H9 (cell line): ENCODE measurements around the gene MPC1. TPM values are rescaled to one million over a fixed set of nuclear protein-coding genes. Genes with fewer than 3 reads are reported as not detected.
A peak's percentile ranks its signal among the peaks of the same experiment; 100 is the strongest.

Source experiments
- DNase-seq: peaks from one replicate; pipeline ENCODE4 v3.0.0-alpha.2; 2017
- H2AFZ ChIP-seq: one replicate; pipeline ENCODE4 v1.6.1; 2013; ENCODE audit warnings: mild to moderate bottlenecking, low read length, control low read depth, moderate library complexity
- H2AK5ac ChIP-seq: 2 replicates; pipeline ENCODE4 v1.6.1; 2013; ENCODE audit warnings: low read length, control low read depth, mixed read lengths; ENCODE audit not compliant: insufficient read length
- H2BK120ac ChIP-seq: one replicate; pipeline ENCODE4 v1.6.1; 2013; ENCODE audit warnings: low read depth, mild to moderate bottlenecking, low read length, control low read depth, inconsistent platforms; ENCODE audit not compliant: poor library complexity, severe bottlenecking
- H2BK12ac ChIP-seq: 2 replicates; pipeline ENCODE4 v1.6.1; 2013; ENCODE audit warnings: low read length, control low read depth, mixed read lengths, low read depth; ENCODE audit not compliant: insufficient read length
- H2BK15ac ChIP-seq: 2 replicates; pipeline ENCODE4 v1.6.1; 2013; ENCODE audit warnings: low read depth, low read length, control low read depth
- H2BK20ac ChIP-seq: one replicate; pipeline ENCODE4 v1.6.1; 2013; ENCODE audit warnings: low read depth, mild to moderate bottlenecking, low read length, control low read depth, inconsistent platforms; ENCODE audit not compliant: poor library complexity, severe bottlenecking
- H2BK5ac ChIP-seq: 2 replicates; pipeline ENCODE4 v1.6.1; 2013; ENCODE audit warnings: low read length, control low read depth, mixed read lengths; ENCODE audit not compliant: insufficient read length
- H3K14ac ChIP-seq: 2 replicates; pipeline ENCODE4 v1.6.1; 2013; ENCODE audit warnings: low read length, control low read depth; ENCODE audit not compliant: insufficient read depth
- H3K18ac ChIP-seq: 2 replicates; pipeline ENCODE4 v1.6.1; 2013; ENCODE audit warnings: low read depth, mild to moderate bottlenecking, mixed read lengths, low read length, control low read depth; ENCODE audit not compliant: insufficient read length
- H3K23ac ChIP-seq: 2 replicates; pipeline ENCODE4 v1.6.1; 2013; ENCODE audit warnings: low read length, control low read depth, mixed read lengths, low read depth; ENCODE audit not compliant: insufficient read length
- H3K23me2 ChIP-seq: 2 replicates; pipeline ENCODE4 v1.6.1; 2013; ENCODE audit warnings: low read depth, mild to moderate bottlenecking, mixed read lengths, low read length, control low read depth; ENCODE audit not compliant: insufficient read length, poor library complexity, severe bottlenecking
- H3K27ac ChIP-seq: 2 replicates; pipeline ENCODE4 v1.5.1; 2013; ENCODE audit warnings: low read length, control low read depth, mixed read lengths, low read depth; ENCODE audit not compliant: insufficient read length
- H3K27me3 ChIP-seq: 2 replicates; pipeline ENCODE4 v1.6.1; 2013; ENCODE audit warnings: low read length, control low read depth, inconsistent platforms; ENCODE audit not compliant: insufficient read depth
- H3K4ac ChIP-seq: 2 replicates; pipeline ENCODE4 v1.6.1; 2013; ENCODE audit warnings: low read depth, mild to moderate bottlenecking, control low read depth, inconsistent platforms, low read length, moderate library complexity
- H3K4me1 ChIP-seq: 2 replicates; pipeline ENCODE4 v1.6.1; 2013; ENCODE audit warnings: low read length, control low read depth, inconsistent platforms; ENCODE audit not compliant: insufficient read depth
- H3K4me2 ChIP-seq: 2 replicates; pipeline ENCODE4 v1.6.1; 2013; ENCODE audit warnings: low read length, control low read depth, mixed read lengths; ENCODE audit not compliant: insufficient read length, insufficient read depth
- H3K56ac ChIP-seq: 2 replicates; pipeline ENCODE4 v1.6.1; 2013; ENCODE audit warnings: low read depth, mild to moderate bottlenecking, mixed read lengths, low read length, control low read depth; ENCODE audit not compliant: insufficient read length
- H3K79me1 ChIP-seq: 2 replicates; pipeline ENCODE4 v1.6.1; 2013; ENCODE audit warnings: low read depth, mild to moderate bottlenecking, moderate library complexity, low read length, control low read depth, inconsistent platforms; ENCODE audit not compliant: insufficient read depth, poor library complexity, severe bottlenecking
- H3K79me2 ChIP-seq: 2 replicates; pipeline ENCODE4 v1.6.1; 2013; ENCODE audit warnings: low read length, control low read depth, inconsistent platforms; ENCODE audit not compliant: insufficient read depth
- H3K9ac ChIP-seq: 2 replicates; pipeline ENCODE4 v1.6.1; 2013; ENCODE audit warnings: low read length, control low read depth, mixed read lengths; ENCODE audit not compliant: insufficient read length; ENCODE audit errors: extremely low read depth
- H3K9me3 ChIP-seq: one replicate; pipeline ENCODE4 v1.6.1; 2013; ENCODE audit warnings: low read depth, low read length, inconsistent platforms; ENCODE audit not compliant: control insufficient read depth
- H3T11ph ChIP-seq: one replicate; pipeline ENCODE4 v1.6.1; 2013; ENCODE audit warnings: mild to moderate bottlenecking, low read length, control low read depth, inconsistent platforms
- H4K20me1 ChIP-seq: one replicate; pipeline ENCODE4 v1.6.1; 2013; ENCODE audit not compliant: control insufficient read depth, insufficient read length, insufficient read depth
- H4K5ac ChIP-seq: 2 replicates; pipeline ENCODE4 v1.6.1; 2013; ENCODE audit warnings: low read depth, mild to moderate bottlenecking, mixed read lengths, low read length, control low read depth; ENCODE audit not compliant: insufficient read length
- H4K8ac ChIP-seq: replicated peaks from 2 replicates; pipeline ENCODE4 v1.6.1; 2013; ENCODE audit warnings: low read length, control low read depth, mixed read lengths, low read depth; ENCODE audit not compliant: insufficient read length
- H4K91ac ChIP-seq: 2 replicates; pipeline ENCODE4 v1.6.1; 2013; ENCODE audit warnings: low read depth, mild to moderate bottlenecking, moderate library complexity, mixed read lengths, low read length, control low read depth; ENCODE audit not compliant: insufficient read length
- H3K27ac Mint-ChIP-seq, 3 experiments: 2 replicates in 2 of 3; 3 replicates in 1 of 3; pipeline ENCODE4 v1.8.0; 2020 to 2021; ENCODE audit warnings: mixed read lengths in 3 of 3, mild to moderate bottlenecking in 1 of 3, moderate library complexity in 1 of 3
- H3K27me3 Mint-ChIP-seq: 2 replicates; pipeline ENCODE4 v1.8.0; 2021; ENCODE audit warnings: low read depth, mild to moderate bottlenecking, moderate library complexity, mixed read lengths
- H3K36me3 Mint-ChIP-seq, 3 experiments: 2 replicates in 2 of 3; 3 replicates in 1 of 3; pipeline ENCODE4 v1.8.0; 2020 to 2021; ENCODE audit warnings: low read depth in 3 of 3, mixed read lengths in 3 of 3; ENCODE audit not compliant: insufficient read depth in 1 of 3
- H3K4me1 Mint-ChIP-seq, 2 experiments: 2 replicates each; pipeline ENCODE4 v1.8.0; 2020; ENCODE audit warnings: mixed read lengths in 2 of 2
- H3K4me3 Mint-ChIP-seq, 2 experiments: 2 replicates in 1 of 2; 3 replicates in 1 of 2; pipeline ENCODE4 v1.8.0; 2020 to 2021; ENCODE audit warnings: mild to moderate bottlenecking in 2 of 2, mixed read lengths in 2 of 2, moderate library complexity in 1 of 2
- H3K9me3 Mint-ChIP-seq, 2 experiments: 2 replicates in 1 of 2; 3 replicates in 1 of 2; pipeline ENCODE4 v1.8.0; 2020; ENCODE audit warnings: mild to moderate bottlenecking in 2 of 2, mixed read lengths in 2 of 2, moderate library complexity in 1 of 2
- WGBS: extraction: QIAGEN DNeasy Blood & Tissue Kit; methylation state at CpG from one replicate; pipeline ENCODE4 v1.1.7; 2013; ENCODE audit warnings: missing lambda C conversion rate, low lambda C conversion rate, mixed read lengths; ENCODE audit not compliant: insufficient read length; ENCODE audit errors: extremely low coverage; 5-methylcytosine and 5-hydroxymethylcytosine counted together
- total RNA-seq: library from RNA; stranded (reverse); gene quantifications from 2 replicates; pipeline ENCODE4 v1.2.1, GENCODE V29; 2021
- TF ChIP-seq, protein P1 (sequence below): fragments of 200-600 bp; sonication (generic); conservative IDR thresholded peaks from 3 replicates; pipeline ENCODE4 v1.8.0; 2021; ENCODE audit warnings: antibody characterized with exemption, mild to moderate bottlenecking

MPC1 gene
- total RNA-seq, 1 experiment from 2014 or later = 10.0 TPM

DNA sequence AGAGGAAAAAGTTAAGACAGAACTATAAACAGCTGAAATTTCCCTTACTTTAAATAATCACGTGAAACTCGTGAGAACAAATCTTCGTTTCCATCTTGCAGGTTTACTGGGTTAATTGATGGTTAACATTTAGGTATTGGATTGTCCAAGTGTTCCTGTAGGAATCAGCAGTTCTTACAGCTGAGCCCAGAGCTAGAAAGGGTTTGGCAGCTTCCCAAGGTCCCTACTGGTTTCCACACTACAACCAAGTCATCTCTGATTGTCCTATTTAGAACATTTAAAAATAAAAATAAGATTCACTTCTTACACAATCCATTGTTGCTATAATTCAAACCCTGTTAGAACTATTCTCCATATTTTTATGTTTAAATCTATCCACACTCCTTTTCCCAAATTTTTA lies 15.8 kb downstream of the MPC1 start:
- Histone ChIP-seq H3K27me3 (no peaks in the 10 kb centered on the region), H4K5ac (no peak overlapping the region), H3T11ph (no peak overlapping the region), H4K8ac (no peak overlapping the region), H3K79me2 (no peaks in the 10 kb centered on the region), H3K79me1 (no peaks in the 10 kb centered on the region), H3K14ac (no peak overlapping the region), H2BK5ac (no peak overlapping the region), H2BK12ac (no peak overlapping the region), H4K91ac (no peak overlapping the region), H2BK15ac (no peak overlapping the region), H2BK20ac (no peak overlapping the region), H3K23ac (no peak overlapping the region), H3K4me1 (peaks cover 4% of the 10 kb centered on the region; the same call in 1 of the 2 replicates), H3K23me2 (peaks cover 5% of the 10 kb centered on the region), H3K18ac (no peak overlapping the region), H3K4ac (no peak overlapping the region), H2AFZ (no peak overlapping the region), H2AK5ac (no peak overlapping the region), H3K4me2 (no peak overlapping the region), H3K56ac (no peak overlapping the region), H3K9me3 (no peaks in the 10 kb centered on the region), H3K27ac (no peak overlapping the region), H3K9ac (no peak overlapping the region), H4K20me1 (no peaks in the 10 kb centered on the region), H2BK120ac (no peak overlapping the region)
- H3K27ac Mint-ChIP-seq = peak overlapping the region in 2 of 3 experiments; percentile 52 to 60; a peak in 1 of 7 replicates
- DNase-seq = no peak
- no peaks in the 10 kb centered on the region for H3K9me3 Mint-ChIP-seq
- TF ChIP-seq, protein P1, sequence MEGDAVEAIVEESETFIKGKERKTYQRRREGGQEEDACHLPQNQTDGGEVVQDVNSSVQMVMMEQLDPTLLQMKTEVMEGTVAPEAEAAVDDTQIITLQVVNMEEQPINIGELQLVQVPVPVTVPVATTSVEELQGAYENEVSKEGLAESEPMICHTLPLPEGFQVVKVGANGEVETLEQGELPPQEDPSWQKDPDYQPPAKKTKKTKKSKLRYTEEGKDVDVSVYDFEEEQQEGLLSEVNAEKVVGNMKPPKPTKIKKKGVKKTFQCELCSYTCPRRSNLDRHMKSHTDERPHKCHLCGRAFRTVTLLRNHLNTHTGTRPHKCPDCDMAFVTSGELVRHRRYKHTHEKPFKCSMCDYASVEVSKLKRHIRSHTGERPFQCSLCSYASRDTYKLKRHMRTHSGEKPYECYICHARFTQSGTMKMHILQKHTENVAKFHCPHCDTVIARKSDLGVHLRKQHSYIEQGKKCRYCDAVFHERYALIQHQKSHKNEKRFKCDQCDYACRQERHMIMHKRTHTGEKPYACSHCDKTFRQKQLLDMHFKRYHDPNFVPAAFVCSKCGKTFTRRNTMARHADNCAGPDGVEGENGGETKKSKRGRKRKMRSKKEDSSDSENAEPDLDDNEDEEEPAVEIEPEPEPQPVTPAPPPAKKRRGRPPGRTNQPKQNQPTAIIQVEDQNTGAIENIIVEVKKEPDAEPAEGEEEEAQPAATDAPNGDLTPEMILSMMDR = no peak
- no peaks in the 10 kb centered on the region for H3K27me3 Mint-ChIP-seq
- H3K36me3 Mint-ChIP-seq = no peaks in the 10 kb centered on the region; a peak in 1 of 7 replicates
- H3K4me1 Mint-ChIP-seq = peaks cover 46 to 47% of the 10 kb centered on the region in 2 experiments
- no CpG with 5 or more reads among the region's 3 CpGs for WGBS
- H3K4me3 Mint-ChIP-seq = no peak overlapping the region
